Measurements from ENCODE around the gene NWD2.
"Not testable (repeated sequence)": the region's sequence is repeated elsewhere in the genome, so short reads cannot be mapped to it uniquely, and the experiment has no call there.

The NWD2 gene

DNA sequence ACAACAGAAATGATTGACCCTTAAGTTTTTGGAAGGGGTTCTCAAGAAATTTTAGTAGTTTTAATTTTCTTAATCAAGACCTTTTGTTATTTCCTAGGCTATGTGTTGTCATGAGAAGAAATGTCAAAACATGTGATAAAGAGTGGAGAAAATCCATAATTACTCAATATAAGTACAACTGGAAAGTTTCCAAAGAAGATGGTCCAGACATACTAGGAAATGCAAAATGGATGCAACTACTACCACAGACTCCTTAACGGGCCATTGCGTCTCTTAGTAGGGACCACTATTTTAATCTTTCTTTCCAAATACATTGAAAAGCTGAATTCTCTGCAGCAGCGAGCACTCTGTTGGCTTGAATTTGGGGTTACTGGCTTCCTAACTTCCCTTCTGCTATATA lies 148.8 kb downstream of the NWD2 start:
- TF ChIP-seq CTCF (IDR thresholded peaks at IDR 0.05) (no peak), ZFX (IDR thresholded peaks at IDR 0.05; ENCODE audit: borderline replicate concordance) (no peak)
- H3K27ac ChIP-seq, result no peak overlapping the region

GRCh38 chr4:37393889-37394288 lies 149.3 kb downstream of the NWD2 start:
- TF ChIP-seq CTCF (IDR thresholded peaks at IDR 0.05) (no peak), ZFX (IDR thresholded peaks at IDR 0.05; ENCODE audit: borderline replicate concordance) (no peak)
- no peak overlapping the region for H3K27ac ChIP-seq

DNA sequence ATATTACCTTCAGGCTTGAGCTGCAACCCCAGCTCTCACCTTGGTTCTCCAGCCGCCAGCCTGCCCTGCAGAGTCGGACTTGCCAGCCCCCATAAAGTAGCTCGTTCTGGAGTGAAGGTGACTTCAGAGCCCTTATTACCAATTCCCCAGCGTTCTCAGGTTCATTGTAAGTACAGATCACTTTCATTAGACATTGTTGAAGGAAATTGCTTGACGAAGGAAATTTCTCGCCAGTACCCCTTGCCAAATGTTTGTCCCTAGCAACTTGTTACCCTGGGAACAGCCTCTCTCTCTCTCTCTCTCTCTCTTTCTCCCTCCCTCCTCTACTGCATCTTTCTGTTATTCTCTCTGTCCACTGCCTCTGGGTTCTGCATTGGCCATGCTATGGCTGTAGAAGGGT lies 153.0 kb downstream of the NWD2 start:
- TF ChIP-seq ZFX (IDR thresholded peaks at IDR 0.05; ENCODE audit: borderline replicate concordance) (no peak), CTCF (IDR thresholded peaks at IDR 0.05) (no peak)
- no peak overlapping the region for H3K27ac ChIP-seq

- no peak for TF ChIP-seq ZFX (IDR thresholded peaks at IDR 0.05; ENCODE audit: borderline replicate concordance)
- TF ChIP-seq CTCF (IDR thresholded peaks at IDR 0.05), result no peak
- no peak overlapping the region for H3K27ac ChIP-seq
Measured at GRCh38 chr4:37400241-37400881, 155.8 kb downstream of the NWD2 start.

GRCh38 chr4:37407938-37408826 lies 163.6 kb downstream of the NWD2 start:
- peak overlapping the region; percentile 27; the same call in 1 of the 2 replicates for H3K27ac ChIP-seq

DNA sequence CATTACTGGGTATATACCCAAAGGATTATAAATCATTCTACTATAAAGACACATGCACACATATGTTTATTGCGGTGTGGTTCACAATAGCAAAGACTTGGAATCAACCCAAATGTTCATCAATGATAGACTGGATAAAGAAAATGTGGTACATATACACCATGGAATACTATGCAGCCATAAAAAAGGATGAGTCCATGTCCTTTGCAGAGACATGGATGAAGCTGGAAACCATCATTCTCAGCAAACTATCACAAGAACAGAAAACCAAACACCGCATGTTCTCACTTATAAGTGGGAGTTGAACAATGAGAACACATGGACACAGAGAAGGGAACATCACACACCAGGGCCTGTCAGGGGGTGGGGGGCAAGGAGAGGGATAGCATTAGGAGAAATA lies 169.1 kb downstream of the NWD2 start:
- not testable (repeated sequence) for H3K27ac ChIP-seq

GRCh38 chr4:37415845-37416369 lies 171.4 kb downstream of the NWD2 start:
- TF ChIP-seq CTCF (IDR thresholded peaks at IDR 0.05), result no peak
- TF ChIP-seq ZFX (IDR thresholded peaks at IDR 0.05; ENCODE audit: borderline replicate concordance), result no peak

GRCh38 chr4:37421614-37422013 lies 177.1 kb downstream of the NWD2 start:
- TF ChIP-seq ZFX (IDR thresholded peaks at IDR 0.05; ENCODE audit: borderline replicate concordance), result no peak
- TF ChIP-seq CTCF (IDR thresholded peaks at IDR 0.05), result no peak
- no peak overlapping the region for H3K27ac ChIP-seq

More at GRCh38 chr4:37415845-37416369, 171.4 kb downstream of the NWD2 start:
- H3K27ac ChIP-seq, result no peak overlapping the region

Data from 22Rv1 (cell line).